GM06990 (cell line): Measurements from ENCODE around the gene TMCO1.
"Not testable (repeated sequence)": the region's sequence is repeated elsewhere in the genome, so short reads cannot be mapped to it uniquely, and the experiment has no call there.

Experiments used
- DNase-seq: peaks from one replicate; pipeline ENCODE4 v3.0.0-alpha.2; 2011; ENCODE audit not compliant: insufficient read length; ENCODE audit errors: extremely low read depth
- H3K27me3 ChIP-seq: replicated peaks from 2 replicates; pipeline ENCODE4 v1.6.0; 2011; ENCODE audit warnings: low read length; ENCODE audit not compliant: control insufficient read depth, insufficient read depth
- H3K36me3 ChIP-seq: 2 replicates; pipeline ENCODE4 v1.5.1; 2011; ENCODE audit warnings: low read length; ENCODE audit not compliant: control insufficient read depth, insufficient read depth
- H3K4me3 ChIP-seq: replicated peaks from 2 replicates; pipeline ENCODE4 v1.5.1; 2011; ENCODE audit warnings: low read depth, mild to moderate bottlenecking, control low read depth, low read length
- CTCF ChIP-seq: IDR thresholded peaks from 2 replicates; pipeline ENCODE4 v1.5.1; 2011; ENCODE audit warnings: low read length, control low read depth, mild to moderate bottlenecking, inconsistent platforms; ENCODE audit not compliant: insufficient read depth, poor library complexity, severe bottlenecking

Gene TMCO1

GRCh38 chr1:165799387-165799786, 30.7 kb upstream of the TMCO1 start:
- TF ChIP-seq CTCF, result no peak
- H3K36me3 ChIP-seq, result no peaks in the 10 kb centered on the region
- DNase-seq, result no peak
- H3K27me3 ChIP-seq, result no peaks in the 10 kb centered on the region
- no peak overlapping the region for H3K4me3 ChIP-seq

GRCh38 chr1:165795894-165796293, 27.2 kb upstream of the TMCO1 start:
- DNase-seq, result no peak
- no peak overlapping the region for H3K4me3 ChIP-seq
- H3K36me3 ChIP-seq, result no peaks in the 10 kb centered on the region
- no peak for TF ChIP-seq CTCF
- H3K27me3 ChIP-seq, result peaks cover 2% of the 10 kb centered on the region; the same call in 1 of the 2 replicates

GRCh38 chr1:165793951-165794350, 25.3 kb upstream of the TMCO1 start:
- H3K36me3 ChIP-seq, result no peaks in the 10 kb centered on the region
- TF ChIP-seq CTCF, result no peak
- no peak overlapping the region for H3K4me3 ChIP-seq
- peaks cover 2% of the 10 kb centered on the region; the same call in 1 of the 2 replicates for H3K27me3 ChIP-seq
- no peak for DNase-seq

GRCh38 chr1:165787741-165788140, 19.1 kb upstream of the TMCO1 start:
- no peak for TF ChIP-seq CTCF
- no peak for DNase-seq

GRCh38 chr1:165783519-165783918, 14.9 kb upstream of the TMCO1 start:
- H3K36me3 ChIP-seq, H3K4me3 ChIP-seq, H3K27me3 ChIP-seq, DNase-seq: not testable (repeated sequence)

More at GRCh38 chr1:165787741-165788140, 19.1 kb upstream of the TMCO1 start:
- no peaks in the 10 kb centered on the region for H3K36me3 ChIP-seq
- no peaks in the 10 kb centered on the region for H3K27me3 ChIP-seq
- no peak overlapping the region for H3K4me3 ChIP-seq

GRCh38 chr1:165778197-165778596, 9.5 kb upstream of the TMCO1 start:
- DNase-seq, H3K27me3 ChIP-seq, H3K36me3 ChIP-seq, H3K4me3 ChIP-seq: not testable (repeated sequence)

- Histone ChIP-seq H3K36me3 (peaks cover 3% of the 10 kb centered on the region), H3K27me3 (no peaks in the 10 kb centered on the region), H3K4me3 (no peak overlapping the region)
- TF ChIP-seq CTCF, result no peak
- no peak for DNase-seq
Observed at GRCh38 chr1:165773324-165773965, 4.8 kb upstream of the TMCO1 start.
